KBM-7 (cell line): ENCODE results near the gene RCSD1.

Source experiments
- DNase-seq: peaks from one replicate; pipeline ENCODE4 v3.0.0-alpha.2; 2015
- in situ Hi-C: fragments of 300-500 bp; cut with MboI; formaldehyde crosslinking; loops from 2 replicates; pipeline ENCODE4 v1.14.3; 2020; ENCODE audit warnings: low sequenced_read_pairs, low pct_unique_long_range_greater_than_20kb, mixed read lengths

Gene RCSD1

GRCh38 chr1:167659450-167659849 is 29.4 kb downstream of the RCSD1 start:
- DNase-seq = no peak
- in situ Hi-C loops = no loop called here

DNA sequence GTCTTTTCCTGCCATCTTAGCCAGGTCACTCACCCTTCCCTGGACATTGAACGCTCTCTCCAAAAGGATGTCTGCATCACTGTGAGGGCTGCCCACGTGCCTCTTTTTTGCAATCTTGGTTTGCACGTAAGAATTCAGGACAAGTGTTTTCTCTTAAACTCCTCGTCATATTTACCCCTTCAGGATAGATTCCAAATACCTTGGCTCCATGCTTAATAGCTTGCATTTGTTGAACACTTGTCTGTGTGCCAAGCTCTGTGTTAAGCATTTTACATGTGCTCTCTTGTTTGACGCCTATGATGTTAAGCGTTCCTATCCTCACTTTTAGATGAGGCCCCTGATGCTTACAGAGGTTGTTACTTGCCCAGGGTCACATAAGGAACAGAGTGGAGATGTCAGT is 29.8 kb downstream of the RCSD1 start:
- in situ Hi-C loops = no loop called here
- DNase-seq = no peak

DNA sequence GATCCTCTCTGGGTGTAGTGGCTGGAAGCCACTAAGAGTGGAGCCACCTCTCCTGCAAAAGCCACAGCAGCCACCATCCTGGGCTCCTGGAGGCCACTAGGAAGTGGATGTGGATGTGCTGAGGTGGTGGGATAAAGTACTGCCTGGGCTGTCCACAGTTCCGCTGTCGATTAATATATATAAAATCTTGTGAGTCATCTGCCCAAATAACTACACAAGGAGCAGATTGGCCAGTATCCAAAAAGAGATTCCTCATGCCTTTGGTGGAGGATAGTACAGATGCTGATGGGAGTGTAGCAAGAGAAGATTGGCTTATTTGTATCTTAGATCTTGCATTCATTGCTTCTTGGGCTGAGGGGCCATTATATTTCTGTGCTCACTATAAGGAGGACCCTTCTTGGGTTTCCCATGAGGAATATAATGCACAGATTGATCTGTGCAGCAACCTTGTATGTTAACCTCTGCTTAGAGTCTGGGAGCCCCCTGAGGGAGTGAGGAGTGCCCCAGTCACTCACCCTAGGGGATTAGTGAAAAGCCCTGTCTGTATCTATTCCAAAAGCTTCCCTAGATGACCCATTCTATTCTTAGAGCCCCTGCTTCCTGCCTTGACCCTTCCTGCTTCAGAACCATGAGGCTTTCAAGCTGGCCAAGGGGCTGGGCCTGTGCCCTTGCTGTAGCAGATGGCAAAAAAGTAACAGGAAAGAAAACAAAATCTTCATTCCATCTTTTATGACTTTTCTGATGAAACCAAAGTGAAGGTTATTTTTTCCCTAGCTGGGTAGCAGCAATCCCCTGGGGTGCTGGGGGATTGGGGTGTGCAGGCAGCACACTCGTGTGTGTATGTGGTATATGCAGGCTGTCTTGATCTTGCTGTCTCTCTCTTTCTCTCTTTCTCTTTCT is 31.7 kb downstream of the RCSD1 start:
- in situ Hi-C loops = no loop called here
- no peak for DNase-seq

DNA sequence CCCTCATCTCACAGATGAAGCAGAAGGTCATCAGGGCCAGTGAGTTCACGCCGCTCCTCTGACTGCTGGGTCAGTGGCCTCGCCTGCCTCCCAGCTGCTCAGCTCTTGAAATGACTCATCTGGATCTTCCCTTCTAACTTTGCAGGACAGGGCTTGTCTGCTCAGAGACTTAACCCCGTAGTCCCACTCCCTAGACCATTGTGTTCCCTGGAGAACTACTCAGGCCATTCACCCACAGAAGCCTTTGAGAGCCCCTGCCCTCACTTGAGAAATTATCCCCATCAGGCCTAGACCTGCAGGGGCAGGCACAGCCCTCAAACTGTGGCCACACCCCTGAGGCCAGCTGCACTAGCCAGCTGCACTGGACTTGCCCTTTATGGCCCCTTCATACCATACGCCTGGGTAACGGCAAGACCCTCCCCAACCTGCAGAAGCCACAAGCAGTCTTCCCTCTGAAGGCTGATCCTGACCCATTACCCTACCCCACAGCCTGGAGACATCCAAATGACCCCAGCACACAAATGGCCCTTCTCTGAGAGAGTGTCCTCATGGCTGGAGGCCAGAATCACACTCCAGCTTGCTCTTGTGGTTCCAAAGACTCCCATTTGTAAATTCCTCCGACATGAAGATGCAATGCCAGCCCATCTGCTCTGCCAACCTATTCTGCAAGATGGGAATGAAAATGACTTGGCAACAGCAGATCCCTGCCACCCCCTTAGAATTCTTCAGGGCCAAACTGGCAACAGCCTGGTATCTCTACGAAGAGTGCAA is 33.2 kb downstream of the RCSD1 start:
- no peak for DNase-seq
- in situ Hi-C loops = no loop called here

DNA sequence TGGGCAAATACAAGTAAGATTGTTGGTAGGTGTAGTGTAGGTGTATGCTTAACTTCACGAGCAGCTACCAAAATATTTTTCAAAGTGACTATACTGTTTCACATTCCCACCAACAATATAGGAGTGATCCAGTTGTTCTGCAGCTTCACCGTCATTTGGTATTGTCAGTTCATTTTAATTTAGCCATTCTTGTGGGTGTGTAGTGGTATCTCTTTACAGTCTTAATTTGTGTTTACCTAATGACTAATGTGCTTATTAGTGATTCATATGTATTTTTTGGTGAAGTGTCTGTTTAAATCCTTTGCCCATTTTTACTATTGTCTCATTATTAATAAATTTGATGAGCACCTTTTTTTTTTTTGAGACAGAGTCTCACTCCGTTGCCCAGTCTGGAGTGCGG is 35.4 kb downstream of the RCSD1 start:
- DNase-seq = no peak
- in situ Hi-C loops = no loop called here

DNA sequence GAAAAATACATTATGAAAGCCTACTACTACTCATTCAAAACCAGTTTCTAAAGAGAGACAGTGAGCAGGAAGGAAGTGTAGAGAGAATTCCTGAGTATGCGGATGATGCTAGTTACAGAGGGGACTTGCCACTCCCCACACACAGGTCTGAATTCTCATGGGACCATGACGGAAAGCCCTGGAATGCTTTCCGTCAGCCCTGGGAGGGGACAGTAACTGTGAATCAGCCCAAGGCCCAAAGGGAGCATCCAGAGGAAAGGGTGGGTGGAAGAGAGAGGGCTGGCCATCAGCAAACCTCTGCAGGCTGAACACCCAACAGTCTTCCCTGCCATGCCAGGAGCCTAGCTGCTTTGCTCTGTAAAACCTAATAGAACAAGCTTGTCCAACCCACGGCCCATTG is 36.4 kb downstream of the RCSD1 start:
- in situ Hi-C loops = no loop called here
- DNase-seq = no peak

GRCh38 chr1:167667536-167667935 is 37.5 kb downstream of the RCSD1 start:
- no peak for DNase-seq

GRCh38 chr1:167668108-167668507 is 38.1 kb downstream of the RCSD1 start:
- in situ Hi-C loops = no loop called here
- no peak for DNase-seq

More at GRCh38 chr1:167667536-167667935, 37.5 kb downstream of the RCSD1 start:
- in situ Hi-C loops = no loop called here

DNA sequence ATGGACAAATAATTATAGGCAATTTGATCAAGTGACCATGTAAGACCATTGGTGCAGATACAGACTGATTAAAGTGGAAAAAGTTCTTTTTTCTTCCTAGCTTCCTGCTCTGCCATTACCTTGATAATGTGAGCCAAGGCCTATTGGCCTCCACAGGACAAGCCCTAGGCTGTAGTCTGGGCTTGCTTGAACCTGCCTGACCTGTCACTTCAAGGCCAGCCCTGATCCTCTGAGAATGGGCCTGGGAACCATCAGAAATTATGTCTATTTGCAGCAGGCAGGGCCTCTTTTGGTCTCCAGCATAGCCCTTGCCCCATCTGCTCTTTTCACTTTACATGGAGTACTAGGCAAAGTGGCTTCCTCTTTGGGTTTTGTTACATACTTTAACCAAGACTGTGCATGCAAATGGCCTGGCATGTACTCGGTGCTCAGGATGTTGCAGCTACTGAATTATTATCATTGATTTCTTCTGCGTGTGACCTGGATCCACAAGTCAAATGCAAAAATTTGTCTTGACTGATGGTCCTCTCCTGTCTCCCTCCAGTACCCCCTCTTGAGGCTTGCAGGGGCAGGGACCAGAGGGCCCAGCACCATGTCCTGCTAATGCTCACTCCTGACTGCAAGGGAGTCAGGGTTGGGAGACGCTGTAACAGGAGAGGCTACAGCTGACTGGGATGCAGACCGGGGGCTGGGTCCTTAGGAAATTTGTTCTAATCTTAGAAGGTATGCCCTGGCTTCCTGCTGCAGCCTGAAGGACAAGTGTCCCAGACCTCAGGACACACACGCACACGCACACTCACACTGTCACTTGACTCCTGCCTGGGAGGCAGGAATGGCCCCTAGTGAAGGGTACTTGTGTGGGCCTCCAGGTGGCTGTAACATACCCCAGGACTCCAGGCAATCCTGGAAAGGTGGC is 39.4 kb downstream of the RCSD1 start:
- DNase-seq = no peak
- in situ Hi-C loops = no loop called here

- no peak for DNase-seq
- in situ Hi-C loops = no loop called here
These were observed 40.5 kb downstream of the RCSD1 start for GRCh38 chr1:167670563-167670962.

- in situ Hi-C loops = no loop called here
- no peak for DNase-seq
These were observed 41.9 kb downstream of the RCSD1 start for GRCh38 chr1:167671727-167672511.

DNA sequence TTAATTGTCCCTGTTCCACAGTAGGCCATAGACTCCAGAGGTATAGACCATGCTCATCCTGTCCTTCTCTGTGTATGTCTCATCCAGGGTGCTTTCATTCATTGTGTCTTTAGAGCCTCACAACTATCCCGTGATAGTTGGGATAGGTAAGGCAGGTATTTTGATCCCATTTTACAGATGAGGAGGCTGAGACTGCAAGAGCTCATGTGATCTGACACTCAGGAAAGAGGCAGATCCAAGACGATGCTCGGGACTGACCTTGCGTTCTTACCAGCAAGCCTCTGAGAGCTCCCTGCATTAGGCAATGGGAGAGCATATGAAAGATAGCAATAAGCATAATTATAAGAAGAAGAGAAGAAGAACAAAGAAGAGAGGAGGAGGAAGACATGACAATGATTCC is 42.8 kb downstream of the RCSD1 start:
- in situ Hi-C loops = no loop called here
- DNase-seq = no peak

DNA sequence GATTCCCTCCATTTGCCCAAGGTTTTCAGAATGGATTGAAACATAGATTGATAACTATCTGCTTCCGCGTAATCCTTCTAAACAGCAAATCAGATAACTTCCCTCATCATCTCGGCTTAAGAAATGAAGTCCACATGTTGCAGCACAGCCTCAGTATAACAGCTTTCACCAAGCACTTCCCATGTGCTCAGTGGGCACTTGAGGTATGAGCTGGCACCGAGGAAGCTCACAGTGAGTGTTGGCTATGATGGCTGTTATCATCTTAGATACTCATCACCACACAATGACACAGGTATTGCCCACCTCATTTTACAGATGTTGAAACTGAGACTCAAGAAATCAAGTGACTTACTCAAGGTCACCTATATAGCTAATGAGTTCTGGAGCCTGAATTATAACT is 43.2 kb downstream of the RCSD1 start:
- DNase-seq = no peak
- in situ Hi-C loops = no loop called here

- no peak for DNase-seq
- in situ Hi-C loops = no loop called here
These were observed 44.1 kb downstream of the RCSD1 start for GRCh38 chr1:167674156-167674555.

DNA sequence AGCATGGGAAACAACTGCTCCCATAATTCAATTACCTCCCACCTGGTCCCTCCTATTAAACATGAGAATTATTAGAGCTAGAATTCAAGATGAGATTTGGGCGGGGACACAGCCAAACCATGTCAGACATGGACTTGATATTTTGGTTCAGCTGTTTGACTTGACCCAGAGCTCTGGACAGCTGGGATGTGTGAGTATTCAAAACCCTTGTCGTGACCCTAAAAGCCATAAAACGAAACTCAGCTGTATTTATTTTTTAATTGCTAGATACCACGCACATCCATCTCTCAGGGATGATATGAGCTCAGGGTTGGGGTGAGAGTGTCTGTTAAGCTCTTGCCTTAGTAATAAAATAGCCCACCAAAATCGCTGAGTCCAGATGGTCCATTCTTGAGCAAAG is 45.4 kb downstream of the RCSD1 start:
- DNase-seq = no peak
- in situ Hi-C loops = no loop called here

GRCh38 chr1:167676205-167676915 is 46.3 kb downstream of the RCSD1 start:
- no peak for DNase-seq
- in situ Hi-C loops = no loop called here

- in situ Hi-C loops = no loop called here
- DNase-seq = no peak
These were observed 47.1 kb downstream of the RCSD1 start for GRCh38 chr1:167676916-167677848.
